ENCODE measurements around the gene STRA6.

- TF ChIP-seq CTCF (IDR thresholded peaks at IDR 0.05): no peak
- no peak for TF ChIP-seq POLR2A (IDR thresholded peaks at IDR 0.05)
Measured at GRCh38 chr15:74138642-74139041, 63.9 kb downstream of the STRA6 start.
